ENCODE measurements around the gene MYO3B. TPM values are rescaled to one million over a fixed set of nuclear protein-coding genes. Genes with fewer than 3 reads are reported as not detected.

Gene MYO3B
- polyA plus RNA-seq, 1 donor: 0.30 TPM

DNA sequence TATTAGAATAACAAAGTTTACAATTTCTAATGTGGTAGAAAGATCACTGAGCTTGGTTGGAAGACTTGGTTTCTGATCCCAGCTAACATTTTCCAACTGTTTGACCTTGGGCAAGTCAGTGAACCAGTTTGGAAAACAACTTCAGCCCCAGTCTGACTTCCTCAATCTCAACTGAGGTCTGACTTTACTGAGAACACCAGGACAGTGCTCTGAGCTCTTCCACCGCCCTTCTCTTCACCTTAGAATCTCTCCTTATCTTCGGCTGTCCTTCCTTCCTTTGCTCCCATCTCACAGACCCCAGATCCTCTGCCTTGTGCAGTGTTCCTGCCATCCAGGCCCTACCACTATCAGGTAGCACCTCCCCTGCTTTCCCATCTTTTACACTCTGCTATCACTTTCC is 343.4 kb downstream of the MYO3B start:
- Histone ChIP-seq H3K4me3 (ENCODE audit: low read length) (no peak overlapping the region), H3K27me3 (ENCODE audit: control insufficient read depth, insufficient read depth, low read length) (no peaks in the 10 kb centered on the region), H3K4me1 (ENCODE audit: control insufficient read depth, insufficient read depth, low read length) (no peaks in the 10 kb centered on the region), H3K9me3 (ENCODE audit: control insufficient read depth, low read depth, low read length) (no peaks in the 10 kb centered on the region), H3K36me3 (ENCODE audit: control insufficient read depth, insufficient read depth, low read length) (no peaks in the 10 kb centered on the region), H3K27ac (ENCODE audit: low read length) (no peak overlapping the region)
- DNase-seq: no peak
- no CpG with 5 or more reads among the region's 2 CpGs for WGBS (ENCODE audit: insufficient coverage, low lambda C conversion rate)

DNA sequence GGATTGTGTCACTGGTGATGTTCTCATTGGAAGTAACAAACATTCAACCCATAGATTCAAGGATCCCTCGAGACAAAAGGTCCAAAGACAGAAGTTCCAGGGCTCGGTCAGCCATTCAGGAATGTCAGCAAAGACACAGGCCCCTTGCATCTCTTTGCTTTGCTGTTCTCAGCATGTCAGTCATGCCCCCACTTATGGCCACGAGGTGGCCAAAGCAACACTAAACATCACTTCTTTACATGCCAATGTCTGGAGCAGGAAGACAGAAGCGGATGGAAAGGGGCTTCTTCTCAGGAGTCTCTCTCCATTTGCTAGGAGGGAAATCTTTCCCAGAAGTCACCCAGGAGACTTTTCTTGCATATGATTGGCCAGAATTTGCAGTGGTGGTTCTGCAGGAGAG is 345.6 kb downstream of the MYO3B start:
- no peaks in the 10 kb centered on the region for H3K4me1 ChIP-seq (ENCODE audit: control insufficient read depth, insufficient read depth, low read length)
- H3K36me3 ChIP-seq (ENCODE audit: control insufficient read depth, insufficient read depth, low read length): no peaks in the 10 kb centered on the region
- no peak overlapping the region for H3K4me3 ChIP-seq (ENCODE audit: low read length)
- H3K9me3 ChIP-seq (ENCODE audit: control insufficient read depth, low read depth, low read length): no peaks in the 10 kb centered on the region
- DNase-seq: no peak
- H3K27ac ChIP-seq (ENCODE audit: low read length): no peak overlapping the region
- 40% methylated on average over 1 of the region's 4 CpGs for WGBS (ENCODE audit: insufficient coverage, low lambda C conversion rate)
- no peaks in the 10 kb centered on the region for H3K27me3 ChIP-seq (ENCODE audit: control insufficient read depth, insufficient read depth, low read length)

GRCh38 chr2:170524828-170525565 is 347.1 kb downstream of the MYO3B start:
- no peak overlapping the region for H3K27ac ChIP-seq (ENCODE audit: low read length)
- no peak for DNase-seq
- no CpG with 5 or more reads among the region's 2 CpGs for WGBS (ENCODE audit: insufficient coverage, low lambda C conversion rate)

DNA sequence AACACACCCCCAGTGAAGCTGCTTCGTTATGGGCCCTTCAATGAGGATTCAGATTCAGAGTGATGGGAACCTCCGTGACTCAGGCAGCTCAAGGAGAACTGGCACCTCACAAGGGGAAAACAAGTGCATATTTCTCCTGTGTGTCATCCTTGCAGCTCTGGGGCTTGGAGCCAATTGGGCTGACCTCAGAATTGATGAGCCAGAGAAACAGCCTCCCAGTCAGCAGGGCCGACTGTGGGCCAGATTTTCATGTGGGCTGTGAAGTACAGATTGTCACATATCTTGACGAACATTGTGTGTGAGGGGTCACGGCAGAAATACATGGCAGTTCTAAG is 347.6 kb downstream of the MYO3B start:
- Histone ChIP-seq H3K9me3 (ENCODE audit: control insufficient read depth, low read depth, low read length) (no peaks in the 10 kb centered on the region), H3K4me1 (ENCODE audit: control insufficient read depth, insufficient read depth, low read length) (peaks cover 3% of the 10 kb centered on the region), H3K4me3 (ENCODE audit: low read length) (no peak overlapping the region), H3K27ac (ENCODE audit: low read length) (no peak overlapping the region), H3K27me3 (ENCODE audit: control insufficient read depth, insufficient read depth, low read length) (no peaks in the 10 kb centered on the region), H3K36me3 (ENCODE audit: control insufficient read depth, insufficient read depth, low read length) (no peaks in the 10 kb centered on the region)
- WGBS (ENCODE audit: insufficient coverage, low lambda C conversion rate): no CpG with 5 or more reads among the region's 5 CpGs
- peak in 1 of 2 donors; percentile 24 for DNase-seq

More at GRCh38 chr2:170524828-170525565, 347.1 kb downstream of the MYO3B start:
- Histone ChIP-seq H3K4me1 (ENCODE audit: control insufficient read depth, insufficient read depth, low read length) (no peaks in the 10 kb centered on the region), H3K4me3 (ENCODE audit: low read length) (no peak overlapping the region), H3K9me3 (ENCODE audit: control insufficient read depth, low read depth, low read length) (no peaks in the 10 kb centered on the region), H3K36me3 (ENCODE audit: control insufficient read depth, insufficient read depth, low read length) (no peaks in the 10 kb centered on the region), H3K27me3 (ENCODE audit: control insufficient read depth, insufficient read depth, low read length) (no peaks in the 10 kb centered on the region)

DNA sequence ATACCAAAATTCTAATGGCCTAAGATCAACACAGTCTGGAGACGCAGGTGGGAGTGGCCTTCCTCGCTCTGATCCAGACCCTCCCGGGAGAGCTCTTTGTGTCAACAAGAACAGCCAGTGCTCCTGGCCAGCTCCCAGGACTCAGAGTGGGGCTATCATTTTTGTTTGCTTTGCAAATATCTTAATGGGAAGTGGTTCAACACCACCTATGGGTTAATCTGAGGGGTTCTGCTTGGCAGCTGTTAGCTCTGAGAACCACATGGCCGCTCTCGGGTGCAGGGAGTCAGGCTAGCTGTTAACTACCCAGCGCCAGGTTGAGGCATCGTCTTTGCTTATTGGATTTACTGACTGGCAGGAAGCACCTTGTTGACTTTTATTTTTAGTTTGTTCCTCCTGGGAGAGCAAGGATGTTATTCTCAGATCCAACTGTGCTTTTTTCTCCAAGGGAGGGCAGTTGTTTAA is 352.4 kb downstream of the MYO3B start:
- 0% methylated on average over 1 of the region's 7 CpGs for WGBS (ENCODE audit: insufficient coverage, low lambda C conversion rate)

GRCh38 chr2:170530803-170531564 is 353.0 kb downstream of the MYO3B start:
- Histone ChIP-seq H3K27ac (ENCODE audit: low read length) (no peak overlapping the region), H3K9me3 (ENCODE audit: control insufficient read depth, low read depth, low read length) (no peaks in the 10 kb centered on the region), H3K4me1 (ENCODE audit: control insufficient read depth, insufficient read depth, low read length) (peaks cover 14% of the 10 kb centered on the region), H3K36me3 (ENCODE audit: control insufficient read depth, insufficient read depth, low read length) (no peaks in the 10 kb centered on the region), H3K4me3 (ENCODE audit: low read length) (no peak overlapping the region), H3K27me3 (ENCODE audit: control insufficient read depth, insufficient read depth, low read length) (no peaks in the 10 kb centered on the region)
- 56% methylated on average over 1 of the region's 2 CpGs for WGBS (ENCODE audit: insufficient coverage, low lambda C conversion rate)
- no peak for DNase-seq

More for the DNA sequence above, 352.4 kb downstream of the MYO3B start:
- no peaks in the 10 kb centered on the region for H3K36me3 ChIP-seq (ENCODE audit: control insufficient read depth, insufficient read depth, low read length)
- no peak overlapping the region for H3K4me3 ChIP-seq (ENCODE audit: low read length)
- H3K27me3 ChIP-seq (ENCODE audit: control insufficient read depth, insufficient read depth, low read length): no peaks in the 10 kb centered on the region
- peak; percentile 64 to 83 for DNase-seq
- no peak overlapping the region for H3K27ac ChIP-seq (ENCODE audit: low read length)
- H3K9me3 ChIP-seq (ENCODE audit: control insufficient read depth, low read depth, low read length): no peaks in the 10 kb centered on the region
- peaks cover 14% of the 10 kb centered on the region for H3K4me1 ChIP-seq (ENCODE audit: control insufficient read depth, insufficient read depth, low read length)

DNA sequence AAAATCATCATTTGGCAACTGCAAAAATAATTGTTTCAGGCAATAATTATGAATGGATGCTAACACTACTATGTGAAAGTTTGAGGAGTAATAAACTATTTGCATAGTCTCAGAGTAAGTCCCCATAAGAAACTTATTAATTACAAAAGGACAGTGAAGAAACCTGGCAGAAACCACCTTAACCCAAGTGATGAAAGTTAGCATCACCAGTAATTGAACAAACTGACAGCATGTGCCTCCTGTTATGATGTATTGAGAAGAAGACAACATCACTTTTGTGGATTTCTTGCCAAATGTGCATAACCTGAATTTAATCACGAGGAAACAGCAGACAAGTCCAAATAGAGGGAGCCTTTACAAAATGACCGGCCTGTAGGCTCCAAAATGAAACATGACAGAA is 353.9 kb downstream of the MYO3B start:
- H3K4me1 ChIP-seq (ENCODE audit: control insufficient read depth, insufficient read depth, low read length): peaks cover 14% of the 10 kb centered on the region
- no peak for DNase-seq
- H3K27me3 ChIP-seq (ENCODE audit: control insufficient read depth, insufficient read depth, low read length): no peaks in the 10 kb centered on the region
- no CpG with 5 or more reads among the region's 2 CpGs for WGBS (ENCODE audit: insufficient coverage, low lambda C conversion rate)
- H3K9me3 ChIP-seq (ENCODE audit: control insufficient read depth, low read depth, low read length): no peaks in the 10 kb centered on the region
- no peaks in the 10 kb centered on the region for H3K36me3 ChIP-seq (ENCODE audit: control insufficient read depth, insufficient read depth, low read length)
- no peak overlapping the region for H3K4me3 ChIP-seq (ENCODE audit: low read length)
- H3K27ac ChIP-seq (ENCODE audit: low read length): no peak overlapping the region

DNA sequence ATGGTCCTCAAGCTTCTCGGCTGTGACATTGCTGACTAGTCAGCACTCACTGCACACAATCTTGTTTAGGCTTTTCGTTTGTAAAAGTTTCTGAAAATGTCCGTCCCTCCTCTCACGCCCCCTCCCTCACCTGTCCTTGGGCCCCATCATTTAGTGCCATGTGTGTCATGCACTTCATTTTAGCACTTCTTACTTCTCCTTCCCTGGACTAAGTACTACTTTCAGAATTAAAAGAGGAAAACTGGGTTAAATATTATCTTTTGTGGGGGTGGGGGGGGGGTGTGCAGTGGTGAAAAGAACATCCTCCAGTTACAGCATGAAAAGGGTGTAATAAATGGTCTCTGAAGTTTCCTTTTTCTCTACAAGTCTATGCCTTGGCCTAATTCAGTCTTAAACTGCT is 355.2 kb downstream of the MYO3B start:
- Histone ChIP-seq H3K4me3 (ENCODE audit: low read length) (no peak overlapping the region), H3K4me1 (ENCODE audit: control insufficient read depth, insufficient read depth, low read length) (peaks cover 14% of the 10 kb centered on the region), H3K27me3 (ENCODE audit: control insufficient read depth, insufficient read depth, low read length) (no peaks in the 10 kb centered on the region), H3K36me3 (ENCODE audit: control insufficient read depth, insufficient read depth, low read length) (no peaks in the 10 kb centered on the region), H3K9me3 (ENCODE audit: control insufficient read depth, low read depth, low read length) (no peaks in the 10 kb centered on the region), H3K27ac (ENCODE audit: low read length) (no peak overlapping the region)
- DNase-seq: peak in 1 of 2 donors; percentile 52
- 29% methylated on average over 1 of the region's 4 CpGs for WGBS (ENCODE audit: insufficient coverage, low lambda C conversion rate)

- no peaks in the 10 kb centered on the region for H3K9me3 ChIP-seq (ENCODE audit: control insufficient read depth, low read depth, low read length)
- no peak for DNase-seq
- no peak overlapping the region for H3K4me3 ChIP-seq (ENCODE audit: low read length)
- no peaks in the 10 kb centered on the region for H3K36me3 ChIP-seq (ENCODE audit: control insufficient read depth, insufficient read depth, low read length)
- H3K27me3 ChIP-seq (ENCODE audit: control insufficient read depth, insufficient read depth, low read length): no peaks in the 10 kb centered on the region
- H3K27ac ChIP-seq (ENCODE audit: low read length): no peak overlapping the region
- 100% methylated on average over 1 of the region's 4 CpGs for WGBS (ENCODE audit: insufficient coverage, low lambda C conversion rate)
- H3K4me1 ChIP-seq (ENCODE audit: control insufficient read depth, insufficient read depth, low read length): peaks cover 11% of the 10 kb centered on the region
Observed at GRCh38 chr2:170535552-170535951, 357.6 kb downstream of the MYO3B start.

GRCh38 chr2:170544817-170545216 is 366.9 kb downstream of the MYO3B start:
- H3K27ac ChIP-seq (ENCODE audit: low read length): no peak overlapping the region
- H3K9me3 ChIP-seq (ENCODE audit: control insufficient read depth, low read depth, low read length): no peaks in the 10 kb centered on the region
- no peak overlapping the region for H3K4me3 ChIP-seq (ENCODE audit: low read length)
- H3K27me3 ChIP-seq (ENCODE audit: control insufficient read depth, insufficient read depth, low read length): no peaks in the 10 kb centered on the region
- no peaks in the 10 kb centered on the region for H3K4me1 ChIP-seq (ENCODE audit: control insufficient read depth, insufficient read depth, low read length)
- no peaks in the 10 kb centered on the region for H3K36me3 ChIP-seq (ENCODE audit: control insufficient read depth, insufficient read depth, low read length)
- 100% methylated on average over 2 of the region's 3 CpGs for WGBS (ENCODE audit: insufficient coverage, low lambda C conversion rate)
- no peak for DNase-seq
